ENCODE measurements around the gene PLVAP. TPM values are rescaled to one million over a fixed set of nuclear protein-coding genes. Genes with fewer than 3 reads are reported as not detected.

PLVAP gene
- total RNA-seq (2014; rRNA removed; shearing (Covaris generic)) = not detected in 2 replicates

- Histone ChIP-seq H3K36me3 (no peaks in the 10 kb centered on the region), H3K4me3 (no peak within 1 kb of the TSS), H3K4me1 (no peaks in the 10 kb centered on the region; the same call in 1 of the 2 replicates), H3K27ac (no peak within 1 kb of the TSS), H3K9me3 (replicated peaks) (peaks cover 5% of the 10 kb centered on the region; the same call in 1 of the 2 replicates), H3K27me3 (peaks cover 23% of the 10 kb centered on the region)
- no peak for DNase-seq
Measured at GRCh38 chr19:17376935-17377600, at the start of gene PLVAP. Gene PLVAP (minus strand): TSS chr19:17377342. CDS start chr19:17377288, 54 bp downstream.

GRCh38 chr19:17424743-17425365 is 47.7 kb upstream of the PLVAP start:
- Histone ChIP-seq H3K4me3 (no peak overlapping the region), H3K27me3 (peaks cover 11% of the 10 kb centered on the region), H3K4me1 (peaks cover 6% of the 10 kb centered on the region; the same call in 1 of the 2 replicates), H3K9me3 (replicated peaks) (no peaks in the 10 kb centered on the region), H3K27ac (no peak overlapping the region), H3K36me3 (no peaks in the 10 kb centered on the region)
- peak; percentile 84 for DNase-seq

- Histone ChIP-seq H3K36me3 (no peaks in the 10 kb centered on the region), H3K4me3 (no peak overlapping the region), H3K9me3 (replicated peaks) (no peaks in the 10 kb centered on the region), H3K27me3 (0 out of 2 replicates have a peak, but pooled peaks cover 6% of the 10 kb centered on the region), H3K4me1 (peaks cover 11% of the 10 kb centered on the region), H3K27ac (no peak overlapping the region)
- DNase-seq = no peak
Measured at GRCh38 chr19:17423429-17424208, 46.5 kb upstream of the PLVAP start.

GRCh38 chr19:17421942-17422341 is 44.8 kb upstream of the PLVAP start:
- no peaks in the 10 kb centered on the region for H3K36me3 ChIP-seq

GRCh38 chr19:17420475-17420924 is 43.4 kb upstream of the PLVAP start:
- no peaks in the 10 kb centered on the region for H3K27me3 ChIP-seq
- H3K36me3 ChIP-seq = no peaks in the 10 kb centered on the region
- no peaks in the 10 kb centered on the region for H3K9me3 ChIP-seq (replicated peaks)
- no peak overlapping the region; the same call in 1 of the 2 replicates for H3K27ac ChIP-seq
- peak; percentile 29 to 31 for DNase-seq
- peak overlapping the region; percentile 68 for H3K4me3 ChIP-seq
- H3K4me1 ChIP-seq = peaks cover 11% of the 10 kb centered on the region

More at GRCh38 chr19:17421942-17422341, 44.8 kb upstream of the PLVAP start:
- Histone ChIP-seq H3K9me3 (replicated peaks) (no peaks in the 10 kb centered on the region), H3K4me1 (peaks cover 11% of the 10 kb centered on the region), H3K27me3 (no peaks in the 10 kb centered on the region), H3K4me3 (no peak overlapping the region), H3K27ac (no peak overlapping the region)
- DNase-seq = no peak

GRCh38 chr19:17419621-17420474 is 42.7 kb upstream of the PLVAP start, which contains the start of gene MVB12A:
Gene MVB12A (plus strand): TSS chr19:17420047. CDS start chr19:17420136, 89 bp downstream.
- H3K4me1 ChIP-seq = peaks cover 6% of the 10 kb centered on the region
- peak within 1 kb of the TSS; percentile 68 for H3K4me3 ChIP-seq
- H3K9me3 ChIP-seq (replicated peaks) = no peaks in the 10 kb centered on the region
- H3K27me3 ChIP-seq = no peaks in the 10 kb centered on the region
- peak; percentile 99 for DNase-seq
- peak within 1 kb of the TSS; percentile 39 for H3K27ac ChIP-seq
- H3K36me3 ChIP-seq = no peaks in the 10 kb centered on the region

GRCh38 chr19:17419154-17419620 is 42.0 kb upstream of the PLVAP start:
- Histone ChIP-seq H3K27me3 (no peaks in the 10 kb centered on the region), H3K27ac (peak overlapping the region; percentile 39), H3K36me3 (no peaks in the 10 kb centered on the region), H3K4me3 (peak overlapping the region; percentile 68), H3K9me3 (replicated peaks) (no peaks in the 10 kb centered on the region), H3K4me1 (peaks cover 5% of the 10 kb centered on the region)
- DNase-seq = peak in 1 of 2 experiments; percentile 38

- no peaks in the 10 kb centered on the region for H3K27me3 ChIP-seq
- no peaks in the 10 kb centered on the region for H3K36me3 ChIP-seq
- H3K4me3 ChIP-seq = peak overlapping the region; percentile 68; the same call in 1 of the 2 replicates
- peak in 1 of 2 experiments; percentile 27 for DNase-seq
- H3K9me3 ChIP-seq (replicated peaks) = no peaks in the 10 kb centered on the region
- peaks cover 5% of the 10 kb centered on the region for H3K4me1 ChIP-seq
- H3K27ac ChIP-seq = peak overlapping the region; percentile 39; the same call in 1 of the 2 replicates
Measured at GRCh38 chr19:17418710-17419109, 41.6 kb upstream of the PLVAP start.

- DNase-seq = no peak
- Histone ChIP-seq H3K36me3 (no peaks in the 10 kb centered on the region), H3K27me3 (no peaks in the 10 kb centered on the region), H3K4me3 (no peak overlapping the region), H3K27ac (no peak overlapping the region), H3K9me3 (replicated peaks) (no peaks in the 10 kb centered on the region), H3K4me1 (peaks cover 21% of the 10 kb centered on the region)
Measured at GRCh38 chr19:17415121-17415520, 38.0 kb upstream of the PLVAP start.

- H3K9me3 ChIP-seq (replicated peaks) = no peaks in the 10 kb centered on the region
Measured at GRCh38 chr19:17414097-17414496, 37.0 kb upstream of the PLVAP start.

GRCh38 chr19:17411801-17412200 is 34.7 kb upstream of the PLVAP start:
- Histone ChIP-seq H3K27me3 (no peaks in the 10 kb centered on the region), H3K4me3 (no peak overlapping the region), H3K4me1 (peaks cover 22% of the 10 kb centered on the region), H3K9me3 (replicated peaks) (no peaks in the 10 kb centered on the region), H3K36me3 (no peaks in the 10 kb centered on the region), H3K27ac (no peak overlapping the region)
- no peak for DNase-seq

More at GRCh38 chr19:17414097-17414496, 37.0 kb upstream of the PLVAP start:
- Histone ChIP-seq H3K4me3 (no peak overlapping the region), H3K4me1 (peaks cover 19% of the 10 kb centered on the region), H3K27ac (no peak overlapping the region), H3K36me3 (no peaks in the 10 kb centered on the region), H3K27me3 (no peaks in the 10 kb centered on the region)
- no peak for DNase-seq

- H3K9me3 ChIP-seq (replicated peaks) = no peaks in the 10 kb centered on the region
- no peaks in the 10 kb centered on the region for H3K36me3 ChIP-seq
- H3K27me3 ChIP-seq = no peaks in the 10 kb centered on the region
- DNase-seq = no peak
- no peak overlapping the region for H3K4me3 ChIP-seq
- H3K4me1 ChIP-seq = peaks cover 38% of the 10 kb centered on the region
- H3K27ac ChIP-seq = no peak overlapping the region
Measured at GRCh38 chr19:17409990-17410389, 32.8 kb upstream of the PLVAP start.

- Histone ChIP-seq H3K9me3 (replicated peaks) (no peaks in the 10 kb centered on the region), H3K4me1 (peaks cover 26% of the 10 kb centered on the region), H3K27ac (no peak overlapping the region; the same call in 1 of the 2 replicates), H3K27me3 (no peaks in the 10 kb centered on the region), H3K4me3 (peak overlapping the region; percentile 20; the same call in 1 of the 2 replicates), H3K36me3 (no peaks in the 10 kb centered on the region)
- no peak for DNase-seq
Measured at GRCh38 chr19:17406887-17407196, 29.7 kb upstream of the PLVAP start.

Data from SJCRH30 (cell line).